Measurements from ENCODE around the gene CBARP. TPM values are rescaled to one million over a fixed set of nuclear protein-coding genes. Genes with fewer than 3 reads are reported as not detected.
"Not testable (repeated sequence)": the region's sequence is repeated elsewhere in the genome, so short reads cannot be mapped to it uniquely, and the experiment has no call there.

CBARP gene
- total and polyA plus RNA-seq, 2 donors (not counting 3 experiments of a cell fraction or from before 2014, with no cell fraction given) = 3.5 to 9.2 TPM

- CTCF ChIA-PET = interaction anchor here (7.3 kb wide), 1 partner anchor 19 kb away, joined by 1001 read pairs; the partner anchor contains the start of gene CIRBP
- Histone ChIP-seq H4K20me1 (replicated peaks; ENCODE audit: control insufficient read depth, extremely low read depth, insufficient read depth, low read length) (no peaks in the 10 kb centered on the region), H3K4me3 (replicated peaks in 1 of 3; ENCODE audit: insufficient read depth in 1 of 3, low read depth in 1 of 3, low read length in 3 of 3) (peak overlapping the region in 2 of 3 experiments; percentile 38 to 84), H3K36me3 (ENCODE audit: control insufficient read depth in 2 of 2, extremely low read depth in 1 of 2, insufficient read depth in 2 of 2, low read length in 2 of 2) (peaks cover 0 to 2% of the 10 kb centered on the region in 2 experiments), H3K9me3 (replicated peaks; ENCODE audit: control insufficient read depth, insufficient read depth, low read length) (no peaks in the 10 kb centered on the region), H2AFZ (ENCODE audit: low read depth, low read length) (no peak overlapping the region), H3K4me1 (ENCODE audit: control insufficient read depth, extremely low read depth, insufficient read depth, low read length) (peaks cover 12% of the 10 kb centered on the region), H3K9me1 (replicated peaks; ENCODE audit: control insufficient read depth, extremely low read depth, insufficient read depth, low read length) (no peaks in the 10 kb centered on the region), H3K79me2 (ENCODE audit: control insufficient read depth, insufficient read depth, low read length) (peaks cover 33% of the 10 kb centered on the region), H3K9ac (replicated peaks; ENCODE audit: extremely low read depth, insufficient read depth, low read length) (peak overlapping the region; percentile 97), H3K4me2 (ENCODE audit: insufficient read depth, low read length) (peak overlapping the region; percentile 52), H3K27ac (ENCODE audit: insufficient read depth, low read depth, low read length) (peak overlapping the region; percentile 99), H3K27me3 (ENCODE audit: control insufficient read depth in 2 of 2, insufficient read depth in 2 of 2, low read length in 2 of 2) (no peaks in the 10 kb centered on the region)
- dilution Hi-C loops (cut with MboI; ENCODE audit: extremely low pct_ligation_motif_present, low sequenced_read_pairs) (no loop called here), intact Hi-C loops (cut with micrococcal nuclease) (loop anchor here (10.0 kb wide), 1 partner anchor 453 kb away; the partner anchor contains the start of gene PTBP1)
- POLR2A ChIA-PET = interaction anchor here (4.9 kb wide), 1 partner anchor 22 kb away, joined by 87 read pairs; the partner anchor contains the start of gene CIRBP
- peak; percentile 91 for FAIRE-seq
- no peak for DNase-seq (ENCODE audit: low read depth, low spot score)
- TF ChIP-seq POLR2AphosphoS5 (IDR thresholded peaks at IDR 0.05; ENCODE audit: insufficient read depth, low read depth, low read length) (no peak), JUN (IDR thresholded peaks at IDR 0.05; ENCODE audit: borderline replicate concordance, insufficient read depth, insufficient read length, low read depth) (peak; percentile 19)
- no TSS peak for BruUV-seq (replicated peaks)
Observed at GRCh38 chr19:1247748-1248138, 9.9 kb upstream of the CBARP start.

GRCh38 chr19:1246265-1247087, 8.7 kb upstream of the CBARP start:
- ChIA-PET CTCF (interaction anchor here (7.3 kb wide), 1 partner anchor 20 kb away, joined by 1001 read pairs; the partner anchor contains the start of gene CIRBP), POLR2A (interaction anchor here (4.9 kb wide), 1 partner anchor 23 kb away, joined by 87 read pairs; the partner anchor contains the start of gene CIRBP)
- H3K4me3 ChIP-seq (replicated peaks in 1 of 3; ENCODE audit: insufficient read depth in 1 of 3, low read depth in 1 of 3, low read length in 3 of 3); H3K9ac ChIP-seq (replicated peaks; ENCODE audit: extremely low read depth, insufficient read depth, low read length); H3K9me1 ChIP-seq (replicated peaks; ENCODE audit: control insufficient read depth, extremely low read depth, insufficient read depth, low read length); H3K4me2 ChIP-seq (ENCODE audit: insufficient read depth, low read length); BruUV-seq (replicated peaks); H4K20me1 ChIP-seq (replicated peaks; ENCODE audit: control insufficient read depth, extremely low read depth, insufficient read depth, low read length); H2AFZ ChIP-seq (ENCODE audit: low read depth, low read length); dilution Hi-C loops (cut with MboI; ENCODE audit: extremely low pct_ligation_motif_present, low sequenced_read_pairs); H3K27me3 ChIP-seq (ENCODE audit: control insufficient read depth in 2 of 2, insufficient read depth in 2 of 2, low read length in 2 of 2); H3K9me3 ChIP-seq (replicated peaks; ENCODE audit: control insufficient read depth, insufficient read depth, low read length); H3K36me3 ChIP-seq (ENCODE audit: control insufficient read depth in 2 of 2, extremely low read depth in 1 of 2, insufficient read depth in 2 of 2, low read length in 2 of 2); DNase-seq (ENCODE audit: low read depth, low spot score); H3K27ac ChIP-seq (ENCODE audit: insufficient read depth, low read depth, low read length): not testable (repeated sequence)
- intact Hi-C loops (cut with micrococcal nuclease) = loop anchor here (10.0 kb wide), 1 partner anchor 452 kb away; the partner anchor contains the start of gene PTBP1
- H3K4me1 ChIP-seq (ENCODE audit: control insufficient read depth, extremely low read depth, insufficient read depth, low read length) = peaks cover 18% of the 10 kb centered on the region
- FAIRE-seq = peak; percentile 42
- peaks cover 36% of the 10 kb centered on the region for H3K79me2 ChIP-seq (ENCODE audit: control insufficient read depth, insufficient read depth, low read length)
